Vagina (tissue), 2 donors: ENCODE results near the gene GALNT9.

Experiments used
- CTCF ChIP-seq, 3 experiments: fragments of 450-650 bp in 2 of 3; fragments of 200-600 bp in 1 of 3; sonication (generic) in 1 of 3; IDR thresholded peaks; one replicate each; pipeline ENCODE4 v1.5.1; 2017 to 2019; ENCODE audit warnings: antibody characterized with exemption in 3 of 3, mild to moderate bottlenecking in 2 of 3, moderate library complexity in 2 of 3
- POLR2A ChIP-seq, 2 donors: fragments of 450-650 bp; IDR thresholded peaks; one replicate each; pipeline ENCODE4 v1.6.1; 2017; ENCODE audit warnings: antibody characterized with exemption in 2 of 2, mild to moderate bottlenecking in 2 of 2, moderate library complexity in 2 of 2
- POLR2AphosphoS5 ChIP-seq, 2 donors: sonication (generic); formaldehyde crosslinking; IDR thresholded peaks; one replicate each; pipeline ENCODE4 v1.9.0; 2017; ENCODE audit warnings: antibody characterized with exemption in 2 of 2, mild to moderate bottlenecking in 2 of 2, low read depth in 1 of 2; ENCODE audit not compliant: insufficient read depth in 1 of 2

GRCh38 chr12:132310181-132311040 is 19.0 kb downstream of the GALNT9 start:
- TF ChIP-seq POLR2A (IDR thresholded peaks at IDR 0.05) (no peak), CTCF (IDR thresholded peaks at IDR 0.05) (no peak), POLR2AphosphoS5 (IDR thresholded peaks at IDR 0.05; ENCODE audit: insufficient read depth in 1 of 2, low read depth in 1 of 2) (no peak)
